Calu3 (cell line): ENCODE data around the gene GPD1L. TPM values are rescaled to one million over a fixed set of nuclear protein-coding genes. Genes with fewer than 3 reads are reported as not detected.

Experiments used
- BruUV-seq: library from RNA; stranded (reverse); fragments of 400-500 nt; replicated peaks from 2 replicates; lab custom pipeline; 2021; lab: Mats Ljungman, UMichigan
- CTCF ChIA-PET: fragments of 300-600 bp; sonication (Branson Sonifier 250); formaldehyde crosslinking; loops from one replicate; lab custom pipeline; 2022; ENCODE audit warnings: antibody characterized with exemption; lab: Charles Lee
- DNase-seq: peaks from one replicate; pipeline ENCODE4 v3.0.0; 2022
- H3K27ac Mint-ChIP-seq: one replicate; pipeline ENCODE4 v1.8.0; 2022; ENCODE audit warnings: mixed read lengths; ENCODE audit not compliant: unreplicated experiment
- H3K27me3 Mint-ChIP-seq: one replicate; pipeline ENCODE4 v1.8.0; 2022; ENCODE audit warnings: mixed read lengths; ENCODE audit not compliant: unreplicated experiment
- H3K36me3 Mint-ChIP-seq: one replicate; pipeline ENCODE4 v1.8.0; 2022; ENCODE audit warnings: mild to moderate bottlenecking, moderate library complexity, mixed read lengths; ENCODE audit not compliant: insufficient read depth, unreplicated experiment
- H3K4me1 Mint-ChIP-seq: one replicate; pipeline ENCODE4 v1.8.0; 2022; ENCODE audit warnings: mild to moderate bottlenecking, low read depth, mixed read lengths; ENCODE audit not compliant: unreplicated experiment
- H3K4me3 Mint-ChIP-seq: one replicate; pipeline ENCODE4 v1.8.0; 2022; ENCODE audit warnings: mild to moderate bottlenecking, low read depth, moderate library complexity, mixed read lengths; ENCODE audit not compliant: unreplicated experiment
- H3K9me3 Mint-ChIP-seq: one replicate; pipeline ENCODE4 v1.8.0; 2022; ENCODE audit warnings: low read depth, mixed read lengths; ENCODE audit not compliant: unreplicated experiment
- CTCF ChIP-seq: fragments of 200-600 bp; IDR thresholded peaks from one replicate; pipeline ENCODE4 v1.8.0; 2022; ENCODE audit warnings: antibody characterized with exemption; ENCODE audit not compliant: unreplicated experiment
- intact Hi-C: fragments of 100-400 bp; cut with micrococcal nuclease; formaldehyde crosslinking; loops from one replicate; pipeline ENCODE4 v1.10.0; 2022; ENCODE audit not compliant: unreplicated experiment
- total RNA-seq: library from RNA; stranded (reverse); gene quantifications from 2 replicates; pipeline ENCODE4 v1.2.3, GENCODE V29; 2022

GPD1L gene
- total RNA-seq, 1 experiment from 2014 or later, result 13.4 TPM

- CTCF ChIA-PET, result no interaction called here
- Mint-ChIP-seq H3K36me3 (peaks cover 8% of the 10 kb centered on the region), H3K27me3 (no peaks in the 10 kb centered on the region), H3K4me1 (peaks cover 29% of the 10 kb centered on the region), H3K27ac (no peak overlapping the region), H3K4me3 (no peak overlapping the region), H3K9me3 (no peaks in the 10 kb centered on the region)
- no peak for DNase-seq
- BruUV-seq, result no TSS peak
- TF ChIP-seq CTCF, result no peak
- intact Hi-C loops, result loop anchor here (10.0 kb wide), 1 partner anchor 294 kb away; no protein-coding TSS in a partner anchor
Observed at GRCh38 chr3:32148351-32148750, 41.9 kb downstream of the GPD1L start.

GRCh38 chr3:32153414-32154204 lies 47.2 kb downstream of the GPD1L start:
- Mint-ChIP-seq H3K4me3 (no peak overlapping the region), H3K9me3 (no peaks in the 10 kb centered on the region), H3K4me1 (no peaks in the 10 kb centered on the region), H3K36me3 (no peaks in the 10 kb centered on the region), H3K27ac (no peak overlapping the region), H3K27me3 (no peaks in the 10 kb centered on the region)
- BruUV-seq, result no TSS peak
- intact Hi-C loops, result no loop called here
- no peak for DNase-seq
- CTCF ChIA-PET, result interaction anchor here (0.7 to 1.0 kb wide), 2 partner anchors 9 to 594 kb away, joined by 3 to 5 read pairs; no protein-coding TSS in a partner anchor
- TF ChIP-seq CTCF, result no peak

GRCh38 chr3:32154205-32154579 lies 47.8 kb downstream of the GPD1L start:
- Mint-ChIP-seq H3K27ac (no peak overlapping the region), H3K9me3 (no peaks in the 10 kb centered on the region), H3K27me3 (no peaks in the 10 kb centered on the region), H3K4me1 (no peaks in the 10 kb centered on the region), H3K36me3 (no peaks in the 10 kb centered on the region), H3K4me3 (no peak overlapping the region)
- CTCF ChIA-PET, result interaction anchor here (1.0 kb wide), 1 partner anchor 10 kb away, joined by 5 read pairs; no protein-coding TSS in a partner anchor
- no TSS peak for BruUV-seq
- TF ChIP-seq CTCF, result no peak
- DNase-seq, result no peak
- intact Hi-C loops, result no loop called here

GRCh38 chr3:32155117-32155516 lies 48.7 kb downstream of the GPD1L start:
- TF ChIP-seq CTCF, result no peak
- Mint-ChIP-seq H3K27me3 (no peaks in the 10 kb centered on the region), H3K36me3 (no peaks in the 10 kb centered on the region), H3K27ac (no peak overlapping the region), H3K4me1 (no peaks in the 10 kb centered on the region), H3K9me3 (no peaks in the 10 kb centered on the region), H3K4me3 (no peak overlapping the region)
- no peak for DNase-seq
- no TSS peak for BruUV-seq
- CTCF ChIA-PET, result no interaction called here
- intact Hi-C loops, result no loop called here
